ENCODE data around the gene USP7.
"Not testable (repeated sequence)": the region's sequence is repeated elsewhere in the genome, so short reads cannot be mapped to it uniquely, and the experiment has no call there.

The USP7 gene

GRCh38 chr16:8921347-8921984 is 42.2 kb downstream of the USP7 start:
- DNase-seq = no peak

- no peak for DNase-seq
Measured at GRCh38 chr16:8920645-8921346, 42.9 kb downstream of the USP7 start.

- DNase-seq = no peak
Measured at GRCh38 chr16:8919934-8920462, 43.7 kb downstream of the USP7 start.

- no peak for DNase-seq
Measured at GRCh38 chr16:8919089-8919933, 44.4 kb downstream of the USP7 start.

- DNase-seq = not testable (repeated sequence)
Measured at GRCh38 chr16:8917336-8917735, 46.4 kb downstream of the USP7 start.

GRCh38 chr16:8916541-8917225 is 47.0 kb downstream of the USP7 start:
- DNase-seq = no peak

- DNase-seq = no peak
Measured at GRCh38 chr16:8915722-8916301, 47.9 kb downstream of the USP7 start.

- DNase-seq = no peak
Measured at GRCh38 chr16:8914098-8914497, 49.6 kb downstream of the USP7 start.

- no peak for DNase-seq
Measured at GRCh38 chr16:8912793-8913192, 50.9 kb downstream of the USP7 start.

GRCh38 chr16:8910811-8911210 is 52.9 kb downstream of the USP7 start:
- DNase-seq = no peak

GRCh38 chr16:8908810-8909468 is 54.8 kb downstream of the USP7 start:
- no peak for DNase-seq

GRCh38 chr16:8907096-8907495 is 56.6 kb downstream of the USP7 start:
- no peak for DNase-seq

GRCh38 chr16:8905795-8906591 is 57.7 kb downstream of the USP7 start:
- no peak for DNase-seq

GRCh38 chr16:8905168-8905762 is 58.4 kb downstream of the USP7 start:
- peak in 1 of 2 experiments; percentile 10 for DNase-seq

GRCh38 chr16:8904018-8904430 is 59.7 kb downstream of the USP7 start:
- no peak for DNase-seq

GRCh38 chr16:8903004-8903403 is 60.7 kb downstream of the USP7 start:
- no peak for DNase-seq

GRCh38 chr16:8901320-8901861 is 62.3 kb downstream of the USP7 start:
- DNase-seq = no peak

- no peak for DNase-seq
Measured at GRCh38 chr16:8900343-8900742, 63.4 kb downstream of the USP7 start.

- DNase-seq = no peak
Measured at GRCh38 chr16:8899709-8900317, 63.9 kb downstream of the USP7 start.
